NCI-H2171 (cell line): Measurements from ENCODE around the gene LATS1.

Source experiments
- DNase-seq: peaks from one replicate; lab custom pipeline; 2025; lab: John Stamatoyannopoulos, UW

Gene LATS1

GRCh38 chr6:149660028-149660427, 57.9 kb downstream of the LATS1 start:
- no peak for DNase-seq

- no peak for DNase-seq
These were observed 60.5 kb downstream of the LATS1 start for GRCh38 chr6:149657441-149657840.

- DNase-seq = no peak
These were observed 66.8 kb downstream of the LATS1 start for GRCh38 chr6:149651056-149651455.

- DNase-seq = peak; percentile 88
These were observed 69.5 kb downstream of the LATS1 start, which contains the start of gene KATNA1 for GRCh38 chr6:149648148-149649145. KATNA1 (minus strand) TSS chr6:149648714; CDS start chr6:149638547, 10,167 bp downstream.

GRCh38 chr6:149646599-149646998, 71.3 kb downstream of the LATS1 start:
- no peak for DNase-seq

GRCh38 chr6:149642829-149643580, 74.9 kb downstream of the LATS1 start:
- no peak for DNase-seq

- DNase-seq = no peak
These were observed 81.8 kb downstream of the LATS1 start for GRCh38 chr6:149636124-149636523.

GRCh38 chr6:149634315-149634714, 83.6 kb downstream of the LATS1 start:
- DNase-seq = no peak

- DNase-seq = no peak
These were observed 88.9 kb downstream of the LATS1 start for GRCh38 chr6:149628875-149629510.

GRCh38 chr6:149627672-149628071, 90.2 kb downstream of the LATS1 start:
- DNase-seq = no peak

- no peak for DNase-seq
These were observed 102.1 kb downstream of the LATS1 start for GRCh38 chr6:149615805-149616204.

GRCh38 chr6:149614337-149614736, 103.6 kb downstream of the LATS1 start:
- DNase-seq = no peak

- DNase-seq = no peak
These were observed 109.4 kb downstream of the LATS1 start for GRCh38 chr6:149608381-149608982.
